Measurements from ENCODE around the gene SLC18B1.

SLC18B1 gene

GRCh38 chr6:132741281-132741680, 57.2 kb downstream of the SLC18B1 start:
- no peak for DNase-seq

- no peak for DNase-seq
Observed at GRCh38 chr6:132736239-132736638, 62.2 kb downstream of the SLC18B1 start.

GRCh38 chr6:132734694-132735236, 63.7 kb downstream of the SLC18B1 start:
- DNase-seq = no peak

GRCh38 chr6:132733814-132734213, 64.6 kb downstream of the SLC18B1 start:
- DNase-seq = no peak

- DNase-seq = no peak
Observed at GRCh38 chr6:132733283-132733682, 65.2 kb downstream of the SLC18B1 start.

GRCh38 chr6:132731086-132731485, 67.4 kb downstream of the SLC18B1 start:
- no peak for DNase-seq

GRCh38 chr6:132730560-132730959, 67.9 kb downstream of the SLC18B1 start:
- DNase-seq = no peak

- DNase-seq = no peak
Observed at GRCh38 chr6:132728616-132729015, 69.8 kb downstream of the SLC18B1 start.

GRCh38 chr6:132726608-132726975, 71.8 kb downstream of the SLC18B1 start:
- no peak for DNase-seq

GRCh38 chr6:132725947-132726607, 72.4 kb downstream of the SLC18B1 start:
- DNase-seq = no peak

GRCh38 chr6:132725471-132725870, 73.0 kb downstream of the SLC18B1 start:
- DNase-seq = no peak

GRCh38 chr6:132719736-132720448, 78.5 kb downstream of the SLC18B1 start:
- no peak for DNase-seq
